Mesenteric fat pad (tissue), 1 donor: Measurements from ENCODE around the gene SPINT1. TPM values are rescaled to one million over a fixed set of nuclear protein-coding genes. Genes with fewer than 3 reads are reported as not detected.
"Not testable (repeated sequence)": the region's sequence is repeated elsewhere in the genome, so short reads cannot be mapped to it uniquely, and the experiment has no call there.

ENCODE experiments used
- DNase-seq: peaks from one replicate; pipeline ENCODE4 v3.0.0-alpha.2; 2020; ENCODE audit warnings: low spot score
- total RNA-seq: library from RNA; stranded (reverse); fragmentation: NEBNext Ultra II Directional; extraction: Animal tissue kit (Norgen Biotek cat#: 25700); gene quantifications from one replicate; pipeline ENCODE4 v1.2.1, GENCODE V29; 2021
- donor health status: DM: yes; HTN: yes; CAD: no.

SPINT1 gene
- total RNA-seq, 1 donor from 2014 or later, result 2.7 TPM

DNA sequence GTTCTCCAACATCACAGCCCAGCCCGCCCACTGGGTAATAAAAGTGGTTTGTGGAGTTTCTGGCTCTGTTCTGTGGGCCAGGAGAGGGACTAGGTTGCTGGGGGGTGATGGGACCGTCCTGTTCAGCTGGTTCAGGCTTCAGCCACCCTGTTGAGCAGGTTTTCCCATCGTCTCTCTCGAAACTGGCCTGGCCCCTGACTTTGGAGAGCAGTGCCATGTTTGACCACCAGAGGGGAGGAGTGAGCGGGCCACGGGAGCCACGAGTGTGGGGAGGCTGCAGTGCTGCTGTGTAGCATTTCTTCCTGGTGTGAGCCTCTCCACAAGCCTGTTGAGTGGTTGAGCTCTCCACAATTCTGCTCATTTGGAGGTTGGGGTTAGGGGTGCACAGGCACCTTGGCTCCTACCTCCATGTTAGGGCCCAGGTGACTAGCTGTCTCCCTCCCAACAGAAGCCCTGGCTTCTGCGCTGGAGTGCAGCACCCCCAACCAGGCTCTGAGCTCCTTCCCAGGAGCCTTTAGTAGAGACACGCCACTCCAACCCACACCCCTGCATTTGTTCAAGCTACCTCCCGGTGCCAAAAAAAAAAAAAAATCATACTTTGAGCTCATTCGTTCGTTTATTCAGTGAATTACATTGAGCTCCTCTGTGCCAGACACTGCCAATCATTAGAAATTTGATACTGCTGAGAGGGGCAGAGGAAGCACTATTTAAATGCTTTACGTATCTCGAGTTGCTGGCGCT, 13.9 kb downstream of the SPINT1 start:
- no peak for DNase-seq

DNA sequence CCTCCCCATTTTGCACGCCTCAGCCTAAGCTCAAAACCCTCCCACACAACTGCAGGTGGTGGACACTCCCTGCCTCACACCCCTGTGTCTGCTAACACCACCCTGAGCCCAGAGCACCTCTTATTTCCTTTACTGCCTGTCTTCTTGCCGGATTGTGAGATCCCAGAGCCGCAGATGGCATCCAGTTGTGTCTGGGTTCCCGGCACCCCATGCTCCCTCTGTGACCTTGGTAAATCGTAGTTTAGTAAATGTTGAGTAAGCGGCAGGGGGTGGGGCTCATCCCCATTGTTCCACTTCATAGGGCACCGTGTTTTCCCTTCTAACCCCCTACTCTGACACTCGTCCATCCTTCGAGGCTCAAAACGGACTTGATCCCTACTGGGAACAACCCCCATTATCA, 14.9 kb downstream of the SPINT1 start:
- DNase-seq, result no peak

DNA sequence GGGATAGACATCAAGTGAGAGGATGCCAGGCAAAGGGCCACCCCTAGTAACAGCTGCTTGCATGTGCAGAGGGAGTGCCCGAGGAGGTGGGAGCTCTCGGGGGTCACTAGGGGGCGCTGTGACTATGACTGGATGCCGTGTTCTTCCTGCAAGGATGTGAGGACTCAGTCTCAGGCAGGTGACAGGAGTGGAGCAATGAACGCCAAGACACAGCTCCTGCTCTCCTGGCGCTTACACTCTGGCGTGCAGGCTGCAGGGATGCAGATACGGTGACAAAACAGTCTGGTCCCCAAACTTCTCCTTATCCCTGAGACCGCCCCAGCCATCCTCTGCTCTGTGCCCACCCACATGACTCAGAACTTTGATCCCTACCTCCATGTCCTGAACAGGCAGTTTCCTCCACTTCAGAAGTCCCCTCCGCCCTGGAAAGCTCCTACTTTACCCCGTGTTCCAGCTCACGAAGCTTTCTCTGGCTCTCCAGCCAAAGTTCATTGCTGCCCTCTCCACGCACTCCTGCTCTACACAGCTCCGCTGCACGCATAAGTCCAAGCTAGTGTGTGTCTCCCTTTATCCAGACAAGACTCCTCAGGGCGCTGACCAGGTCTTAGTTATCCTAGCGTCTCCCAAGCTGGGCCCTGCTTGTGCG, 15.5 kb downstream of the SPINT1 start:
- no peak for DNase-seq

DNA sequence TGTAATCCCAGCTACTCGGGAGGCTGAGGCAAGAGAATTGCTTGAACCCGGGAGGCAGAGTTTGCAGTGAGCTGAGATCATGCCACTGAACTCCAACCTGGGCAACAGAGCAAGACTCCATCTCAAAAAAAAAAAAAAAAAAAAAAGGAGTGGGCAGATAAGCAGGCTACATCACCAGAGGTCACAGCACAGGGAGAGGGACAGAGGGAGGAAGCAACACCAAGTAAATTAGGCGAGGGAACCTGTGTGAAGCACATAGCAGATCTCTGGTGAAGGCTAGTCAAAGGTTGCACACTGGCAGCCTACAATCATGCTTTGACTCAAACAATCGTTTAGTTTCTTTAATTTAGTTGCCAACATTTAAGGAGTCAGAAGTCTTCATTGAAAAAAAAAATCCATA, 17.3 kb downstream of the SPINT1 start:
- not testable (repeated sequence) for DNase-seq

DNA sequence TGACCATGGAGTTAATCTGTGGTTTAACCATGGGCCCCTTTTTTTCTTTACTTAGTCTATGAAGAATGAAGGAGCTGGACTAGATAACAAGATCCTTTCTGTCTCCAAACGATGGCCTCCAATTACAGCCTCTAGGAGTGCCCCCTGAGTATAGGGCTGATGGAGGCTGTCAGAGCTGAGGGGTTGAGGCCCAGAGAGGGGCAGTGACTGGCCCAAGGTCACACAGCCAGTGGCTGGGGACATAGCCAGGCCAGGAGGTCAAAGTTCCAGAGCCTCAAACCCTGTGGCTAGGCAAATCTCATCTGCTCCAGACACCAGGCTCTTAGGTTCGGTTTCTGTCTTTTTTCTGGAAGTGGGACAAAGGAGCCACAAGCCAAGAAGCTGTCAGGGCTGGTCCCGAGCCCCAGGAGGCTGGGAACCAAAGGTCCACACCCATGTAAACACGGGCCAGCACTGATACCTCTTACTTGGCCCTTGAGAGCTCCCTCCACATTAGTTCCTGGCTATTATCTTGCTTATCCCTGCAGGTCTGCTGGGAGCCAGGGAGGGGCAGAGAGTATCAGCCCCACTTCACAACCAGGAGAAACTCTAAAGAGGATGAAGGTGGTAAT, 19.9 kb downstream of the SPINT1 start:
- DNase-seq, result no peak

DNA sequence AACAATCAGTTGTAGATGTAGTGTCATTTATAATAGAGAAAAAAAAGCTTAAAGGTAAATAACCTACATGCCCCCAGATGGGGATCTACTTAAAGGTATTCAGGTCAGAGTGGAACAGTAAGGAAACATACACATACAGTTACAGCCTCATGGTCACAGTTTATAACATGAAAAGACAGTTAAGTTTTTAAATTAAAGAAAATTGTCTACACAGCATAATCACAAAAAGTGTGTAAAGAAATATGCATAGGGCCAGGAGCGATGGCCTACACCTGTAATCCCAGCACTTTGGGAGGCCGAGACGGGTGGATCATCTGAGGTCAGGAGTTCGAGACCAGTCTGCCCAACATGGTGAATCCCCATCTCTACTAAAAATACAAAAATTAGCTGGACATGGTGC, 23.4 kb downstream of the SPINT1 start:
- DNase-seq, result no peak

DNA sequence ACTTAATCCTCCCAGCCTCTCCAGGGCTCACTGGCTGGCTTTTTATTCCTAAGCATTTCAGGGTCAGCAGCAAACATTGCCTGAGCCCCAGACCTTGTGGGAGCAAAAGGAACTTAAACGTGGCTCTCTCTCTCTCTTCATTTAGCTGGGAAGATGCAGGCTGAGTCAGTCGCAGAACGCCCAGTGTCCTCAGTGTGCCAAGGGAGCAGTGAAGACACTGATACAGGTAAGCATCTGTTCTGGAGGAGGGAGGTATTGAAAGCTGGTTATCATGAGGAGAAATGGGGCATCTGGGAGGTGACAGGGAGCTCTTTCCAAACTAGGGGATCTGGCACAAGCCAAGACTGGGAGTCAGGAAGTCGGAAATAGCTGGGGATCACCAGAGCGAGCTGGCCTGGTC, 25.8 kb downstream of the SPINT1 start:
- DNase-seq, result no peak

DNA sequence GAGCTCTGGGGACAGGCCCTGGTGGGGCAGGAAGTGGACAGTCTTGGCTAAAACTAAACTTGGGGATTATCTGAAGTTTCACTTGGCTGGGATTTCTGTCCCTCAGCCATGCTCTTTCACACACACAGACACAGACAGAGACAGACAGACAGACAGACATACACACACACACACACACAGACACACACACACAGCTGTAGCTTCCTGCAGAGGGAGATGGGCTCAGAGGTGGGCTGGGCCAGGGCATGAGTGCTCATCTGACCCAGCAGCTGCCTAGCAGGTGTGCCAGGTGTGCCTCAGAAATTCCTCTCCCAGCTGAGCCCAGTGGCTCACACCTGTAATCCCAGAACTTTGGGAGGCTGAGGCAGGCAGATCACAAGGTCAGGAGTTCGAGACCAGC, 26.9 kb downstream of the SPINT1 start:
- no peak for DNase-seq

DNA sequence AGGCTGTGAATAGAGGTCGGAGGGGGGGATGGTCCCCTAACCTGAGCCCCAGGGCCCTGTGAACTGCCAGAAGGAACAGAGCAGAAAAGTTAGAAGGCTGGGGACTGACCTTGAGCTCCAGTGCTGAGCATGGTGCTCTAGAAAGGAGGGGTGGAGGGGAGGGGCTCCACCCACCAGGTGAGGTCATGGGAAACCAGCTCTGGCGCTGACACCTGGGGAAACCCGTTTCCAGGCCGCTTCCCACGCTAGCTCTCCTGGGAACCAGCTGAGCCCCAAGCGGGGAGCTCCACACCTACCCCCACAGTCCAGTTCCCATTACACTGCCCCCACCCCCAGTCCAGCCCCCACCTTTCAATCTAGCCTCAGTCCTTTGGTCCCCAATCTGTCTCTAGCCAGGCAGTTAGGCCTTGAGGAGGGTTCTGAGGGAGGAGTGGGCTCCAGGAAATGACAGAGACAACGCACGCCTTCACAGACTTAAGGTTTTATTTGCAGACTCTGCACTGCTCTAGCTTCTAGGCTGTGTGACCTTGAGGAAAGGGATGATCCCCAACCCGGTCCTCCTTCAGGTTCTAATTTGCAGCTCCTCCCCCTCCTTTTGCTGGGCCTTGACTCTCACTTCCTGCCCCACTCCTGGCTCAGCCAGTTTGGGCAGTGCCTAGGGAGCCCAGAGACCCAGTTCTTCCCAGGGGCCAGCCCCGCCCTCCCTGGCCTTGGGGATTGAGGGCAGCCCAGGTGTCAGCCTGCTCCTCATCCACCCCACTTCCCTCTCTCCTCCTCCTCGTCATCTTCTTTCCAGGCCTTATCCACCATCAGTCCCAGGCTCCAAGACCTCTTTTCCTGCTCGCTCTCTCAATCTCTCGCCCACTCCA, 28.1 kb downstream of the SPINT1 start:
- no peak for DNase-seq

DNA sequence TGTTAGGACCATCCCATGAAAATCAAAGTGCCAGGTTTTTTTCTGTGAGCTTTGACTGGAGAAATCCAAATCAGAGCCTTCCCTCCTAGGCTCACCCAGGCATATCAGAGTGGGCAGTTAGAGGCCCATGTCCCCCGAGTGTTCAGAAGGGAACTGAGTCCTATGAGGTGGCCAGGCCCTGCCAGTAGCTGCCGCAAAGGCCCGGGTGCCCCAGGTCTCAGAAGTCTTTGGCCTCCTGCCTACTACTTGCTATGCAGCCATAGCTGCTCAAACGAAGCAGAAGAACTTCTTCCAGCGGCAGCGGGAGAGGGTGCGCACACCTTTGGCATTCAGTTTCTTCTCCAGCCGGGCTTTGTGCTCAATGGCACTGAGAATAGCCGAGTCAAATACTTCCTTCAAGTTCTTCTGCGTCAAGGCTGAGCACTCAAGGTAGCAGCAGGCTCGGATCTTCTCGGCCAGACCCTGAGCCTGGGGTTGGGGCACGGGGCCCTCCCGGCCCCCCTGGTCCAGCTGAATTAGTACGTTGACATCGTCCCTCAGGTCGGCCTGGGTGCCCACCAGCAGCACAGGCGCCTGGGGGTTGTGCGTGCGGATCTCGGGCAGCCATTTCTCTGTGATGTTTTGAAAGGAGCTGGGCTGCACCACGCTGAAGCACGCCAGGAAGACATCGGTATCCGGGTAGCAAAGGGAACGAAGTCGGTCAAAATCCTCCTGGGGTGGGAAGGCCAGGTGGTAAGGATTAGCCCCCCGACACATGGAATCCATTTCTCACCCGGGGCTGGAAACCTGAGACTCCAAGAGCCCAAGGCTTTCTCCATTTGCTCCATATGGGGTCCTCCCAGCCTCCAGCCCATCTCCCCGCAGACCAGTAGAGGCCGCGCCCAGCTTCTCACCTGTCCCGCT, 29.2 kb downstream of the SPINT1 start:
- DNase-seq, result no peak

DNA sequence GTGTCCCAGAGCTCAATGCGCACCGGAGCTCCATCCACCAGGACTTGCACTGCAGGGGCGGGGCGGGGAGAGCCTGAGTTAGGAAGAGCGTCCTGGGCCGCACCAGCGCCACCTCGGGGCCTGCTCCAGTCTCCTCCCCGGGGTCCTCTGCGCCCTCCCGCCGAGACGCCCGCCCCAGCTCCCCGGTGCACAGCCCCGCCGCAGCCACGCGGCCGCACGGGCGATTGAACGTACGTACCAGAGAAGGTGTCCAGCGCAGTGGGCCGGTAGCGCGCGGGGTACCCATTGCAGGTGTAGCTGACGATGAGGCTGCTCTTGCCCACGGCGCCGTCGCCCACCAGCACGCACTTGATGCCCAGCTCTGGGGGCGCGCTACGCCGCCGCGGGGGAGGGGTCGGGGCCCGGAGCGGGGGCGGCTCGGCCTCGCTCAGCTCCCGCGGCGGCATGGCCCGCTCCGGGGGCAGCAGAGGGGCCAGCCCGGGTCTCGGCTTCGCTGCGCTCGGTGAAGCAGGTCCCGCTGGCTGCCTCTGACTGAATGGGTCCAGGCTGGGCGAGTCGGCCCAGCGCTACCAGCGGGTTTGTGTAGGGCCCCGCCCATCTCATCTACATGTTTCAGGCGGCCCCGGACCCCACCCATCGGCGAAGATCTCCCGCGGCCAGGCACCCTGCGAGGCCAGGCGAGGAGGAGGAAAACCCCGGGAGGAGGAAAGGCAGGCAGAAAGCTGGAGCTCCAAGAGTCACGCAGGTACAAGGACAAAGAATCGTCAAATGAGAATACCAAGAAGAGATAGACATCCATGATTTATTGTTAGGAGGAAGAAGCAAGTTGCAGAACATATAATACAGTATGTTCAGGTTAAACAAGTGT, 30.1 kb downstream of the SPINT1 start, which contains the start of gene RHOV:
RHOV (minus strand) TSS at position 541 of the 868 bp plus-strand sequence; CDS start at position 446, 95 bp downstream.
- DNase-seq, result no peak

DNA sequence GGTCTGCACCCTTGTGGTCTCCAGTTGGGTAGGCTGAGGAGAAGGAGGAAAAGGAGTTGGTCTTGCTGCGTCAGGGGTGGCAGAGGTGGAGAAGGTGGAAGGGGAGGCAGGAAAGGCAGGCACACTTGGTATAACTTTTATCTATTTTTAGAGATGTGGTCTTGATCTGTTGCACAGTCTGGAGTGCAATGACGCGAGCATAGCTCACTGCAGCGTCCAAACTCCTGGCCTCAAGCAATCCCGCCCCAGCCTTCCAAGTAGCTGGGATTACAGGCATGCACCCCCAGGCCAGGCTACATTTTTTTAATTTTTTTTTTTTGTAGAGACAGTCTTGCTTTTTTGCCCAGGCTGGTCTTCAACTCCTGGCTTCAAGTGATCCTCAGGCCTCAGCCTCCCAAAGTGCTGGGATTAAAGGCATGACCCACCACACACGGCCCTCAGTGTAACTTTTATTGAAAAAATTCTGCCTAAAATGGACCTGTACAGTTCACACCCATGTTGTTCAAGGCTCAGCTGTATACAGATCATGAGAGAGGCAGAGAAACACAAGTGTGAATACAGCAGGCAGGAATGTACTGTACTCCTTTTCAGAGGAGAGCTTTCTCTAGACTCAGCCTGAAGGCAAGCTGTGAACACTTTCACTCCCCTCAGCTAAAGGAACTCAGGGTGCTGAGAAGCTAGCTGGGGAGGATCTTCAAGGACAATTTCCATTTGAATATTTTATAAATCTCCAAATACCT, 32.3 kb downstream of the SPINT1 start:
- DNase-seq, result no peak

DNA sequence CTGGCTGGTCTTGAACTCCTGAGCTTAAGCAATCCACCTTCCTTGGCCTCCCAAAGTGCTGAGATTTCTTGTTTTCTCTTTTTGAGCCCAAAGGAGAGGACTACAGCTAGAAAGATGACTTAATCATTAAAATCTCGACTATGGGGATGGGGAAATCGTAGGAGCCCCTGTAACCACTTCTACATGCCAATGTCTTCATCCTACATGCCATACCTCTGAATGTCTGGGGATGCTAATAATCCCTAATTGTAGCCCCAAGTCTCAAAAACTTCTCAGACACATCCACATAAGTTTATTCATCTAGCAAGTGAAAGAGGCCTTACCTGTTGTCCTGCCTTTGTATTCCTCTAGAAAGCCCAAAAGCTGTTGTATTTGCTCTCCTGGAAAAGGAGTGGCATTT, 33.8 kb downstream of the SPINT1 start:
- DNase-seq, result no peak

DNA sequence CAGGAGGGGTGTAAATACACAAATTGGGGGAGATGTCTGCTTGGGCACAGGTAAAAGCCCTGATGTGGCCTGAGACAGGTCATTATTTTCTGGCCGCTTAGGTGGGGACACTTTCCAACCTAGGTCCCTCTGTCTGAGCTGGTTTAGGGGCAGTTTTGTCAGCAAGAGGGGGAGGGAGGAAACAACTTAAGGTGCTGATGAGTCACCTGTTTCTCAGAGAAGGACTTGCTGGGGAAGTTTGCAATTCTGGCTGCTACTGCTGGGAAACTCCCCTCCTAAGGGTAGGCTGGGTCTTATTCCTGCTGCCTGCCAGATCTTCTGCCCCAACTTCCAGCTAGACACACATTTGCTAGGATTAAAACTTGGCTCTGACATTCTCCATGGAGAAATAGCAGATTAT, 34.9 kb downstream of the SPINT1 start:
- DNase-seq, result no peak

DNA sequence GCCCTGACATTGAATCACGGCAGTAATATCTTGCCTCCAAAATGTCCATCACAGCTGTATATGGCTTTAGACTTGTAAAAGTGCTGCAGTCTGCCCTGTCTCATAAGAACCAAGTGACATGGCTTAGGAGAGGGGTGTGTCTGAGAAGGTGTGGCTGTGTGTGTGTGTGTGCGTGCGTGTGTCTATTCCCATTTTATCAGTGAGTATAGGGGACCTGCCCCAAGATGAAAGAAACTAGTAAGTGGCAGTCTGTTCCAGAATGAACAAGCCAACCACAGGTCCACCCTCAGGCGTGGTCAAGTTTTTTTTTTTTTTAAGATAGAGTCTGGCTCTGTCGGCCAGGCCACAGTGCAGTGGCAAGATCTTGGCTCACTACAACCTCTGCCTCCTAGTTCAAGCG, 35.8 kb downstream of the SPINT1 start:
- DNase-seq, result no peak

DNA sequence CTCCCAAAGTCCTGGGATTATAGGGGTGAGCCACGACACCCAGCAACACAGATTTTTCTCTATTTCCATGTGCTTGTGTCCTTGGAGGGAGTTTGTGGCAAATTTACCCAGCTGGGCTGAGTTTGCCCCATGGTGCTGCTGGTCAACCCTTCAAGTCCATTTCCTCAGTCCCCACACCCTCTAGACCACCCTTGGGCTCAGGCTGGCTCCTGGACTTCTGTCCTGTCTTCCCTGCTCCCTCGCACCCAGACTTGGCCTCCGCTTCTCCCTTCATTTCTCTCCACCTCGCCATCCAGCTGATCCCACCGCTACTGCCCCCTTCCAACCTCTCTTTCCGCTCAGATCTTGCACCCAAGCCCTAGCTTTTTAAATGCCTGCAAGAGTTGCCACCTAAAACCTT, 37.5 kb downstream of the SPINT1 start:
- no peak for DNase-seq

DNA sequence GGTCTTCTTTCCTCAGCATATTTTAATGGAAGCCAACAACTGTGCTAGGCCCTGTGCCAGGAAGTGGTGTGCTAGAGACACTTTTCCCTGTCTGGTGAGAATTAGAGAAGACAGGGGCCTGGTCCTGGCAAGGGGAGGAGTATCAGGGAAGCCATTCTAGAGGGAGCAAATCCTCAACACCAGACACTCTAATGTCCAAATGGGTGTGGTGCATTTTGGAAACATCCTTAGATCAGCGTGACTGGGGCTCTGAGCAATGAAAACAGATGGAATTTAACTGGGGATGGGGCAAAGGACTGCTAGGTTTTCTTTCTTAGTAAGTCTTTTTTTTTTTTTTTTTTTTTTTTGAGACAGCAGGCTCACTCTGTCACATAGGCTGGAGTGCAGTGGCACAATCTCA, 42.7 kb downstream of the SPINT1 start:
- DNase-seq, result no peak

DNA sequence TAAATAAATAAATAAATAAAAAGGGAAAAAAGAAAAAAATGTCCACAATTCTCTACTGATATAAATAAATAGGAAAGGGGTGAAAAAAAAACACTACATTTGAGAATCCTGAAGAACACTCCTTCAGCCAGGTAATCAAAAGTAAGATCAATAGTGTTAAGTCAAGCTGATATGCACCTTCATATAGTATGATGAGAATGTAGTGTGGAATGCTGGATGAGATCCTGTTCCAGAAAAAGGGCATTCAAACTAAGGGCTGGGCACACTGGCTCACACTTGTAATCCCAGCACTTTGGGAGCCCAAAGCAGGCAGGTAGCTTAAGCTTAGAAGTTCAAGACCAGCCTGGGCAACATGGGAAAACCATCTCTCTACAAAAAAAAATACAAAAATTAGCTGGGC, 45.3 kb downstream of the SPINT1 start:
- no peak for DNase-seq

DNA sequence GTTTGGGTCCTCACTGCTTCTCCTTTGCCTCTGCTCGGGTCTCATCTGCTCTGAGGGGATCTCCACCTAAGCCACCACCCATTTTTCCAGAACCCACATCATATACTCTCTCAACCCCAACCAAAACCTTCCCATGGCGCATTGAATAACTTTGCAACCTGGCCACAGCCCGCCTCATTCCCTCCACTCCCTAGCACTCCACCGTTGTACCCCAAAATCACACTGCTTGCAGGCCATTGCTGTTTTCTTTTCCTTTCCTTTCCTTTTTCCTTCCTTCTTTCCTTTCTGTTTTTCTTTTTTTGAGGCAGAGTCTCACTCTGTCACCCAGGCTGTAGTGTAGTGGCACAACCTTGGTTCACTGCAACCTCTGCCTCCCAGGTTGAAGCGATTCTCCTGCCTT, 47.3 kb downstream of the SPINT1 start:
- no peak for DNase-seq
